IgD-negative memory B cell (primary cell): Measurements from ENCODE around the gene MIA2. TPM values are rescaled to one million over a fixed set of nuclear protein-coding genes. Genes with fewer than 3 reads are reported as not detected.

Experiments used
- H3K27ac Mint-ChIP-seq, 3 donors: one replicate each; pipeline ENCODE4 v1.8.0; 2020 to 2022; ENCODE audit warnings: mild to moderate bottlenecking in 3 of 3, mixed read lengths in 3 of 3, moderate library complexity in 1 of 3
- H3K27me3 Mint-ChIP-seq: one replicate; pipeline ENCODE4 v1.8.0; 2021; ENCODE audit warnings: mixed read lengths
- H3K36me3 Mint-ChIP-seq: one replicate; pipeline ENCODE4 v1.8.0; 2020; ENCODE audit warnings: mild to moderate bottlenecking, mixed read lengths
- H3K4me1 Mint-ChIP-seq, 3 donors: one replicate each; pipeline ENCODE4 v1.8.0; 2020 to 2022; ENCODE audit warnings: mixed read lengths in 3 of 3, mild to moderate bottlenecking in 1 of 3
- H3K4me3 Mint-ChIP-seq, 4 donors: one replicate each; pipeline ENCODE4 v1.8.0; 2020 to 2022; ENCODE audit warnings: mild to moderate bottlenecking in 4 of 4, mixed read lengths in 4 of 4, moderate library complexity in 3 of 4
- H3K9me3 Mint-ChIP-seq, 3 donors: one replicate each; pipeline ENCODE4 v1.8.0; 2020 to 2021; ENCODE audit warnings: mixed read lengths in 3 of 3, mild to moderate bottlenecking in 1 of 3
- polyA plus RNA-seq: library from polyadenylated mRNA; unstranded; fragments of 300-500 nt; fragmentation: Illumina TruSeq; gene quantifications from one replicate; pipeline ENCODE4 v1.2.3, GENCODE V29; 2021

MIA2 gene
- polyA plus RNA-seq, 1 donor from 2014 or later, result 24.8 TPM

GRCh38 chr14:39395555-39396254 is 162.0 kb downstream of the MIA2 start:
- Mint-ChIP-seq H3K36me3 (peaks cover 6% of the 10 kb centered on the region), H3K4me1 (no peaks in the 10 kb centered on the region)

GRCh38 chr14:39396448-39396847 is 162.7 kb downstream of the MIA2 start:
- no peak overlapping the region for H3K4me3 Mint-ChIP-seq
- no peaks in the 10 kb centered on the region for H3K9me3 Mint-ChIP-seq
- H3K27ac Mint-ChIP-seq, result no peak overlapping the region
- peaks cover 8% of the 10 kb centered on the region for H3K36me3 Mint-ChIP-seq
- H3K4me1 Mint-ChIP-seq, result no peaks in the 10 kb centered on the region
- no peaks in the 10 kb centered on the region for H3K27me3 Mint-ChIP-seq

More at GRCh38 chr14:39395555-39396254, 162.0 kb downstream of the MIA2 start:
- peak overlapping the region in 1 of 3 donors; percentile 2 for H3K27ac Mint-ChIP-seq
- H3K9me3 Mint-ChIP-seq, result no peaks in the 10 kb centered on the region
- no peaks in the 10 kb centered on the region for H3K27me3 Mint-ChIP-seq
- H3K4me3 Mint-ChIP-seq, result no peak overlapping the region

GRCh38 chr14:39398382-39398781 is 164.7 kb downstream of the MIA2 start:
- Mint-ChIP-seq H3K4me3 (no peak overlapping the region), H3K4me1 (peaks cover 0 to 4% (median 1%) of the 10 kb centered on the region in 3 donors), H3K27me3 (no peaks in the 10 kb centered on the region), H3K36me3 (peaks cover 8% of the 10 kb centered on the region), H3K9me3 (no peaks in the 10 kb centered on the region), H3K27ac (no peak overlapping the region)

- H3K27ac Mint-ChIP-seq, result no peak overlapping the region
Observed at GRCh38 chr14:39406560-39406959, 172.8 kb downstream of the MIA2 start.

GRCh38 chr14:39416072-39416471 is 182.4 kb downstream of the MIA2 start:
- Mint-ChIP-seq H3K27me3 (no peaks in the 10 kb centered on the region), H3K27ac (no peak overlapping the region), H3K4me1 (peaks cover 6 to 19% (median 7%) of the 10 kb centered on the region in 3 donors), H3K36me3 (peaks cover 13% of the 10 kb centered on the region), H3K4me3 (peak overlapping the region in 1 of 4 donors; percentile 21), H3K9me3 (peaks cover 4 to 19% (median 7%) of the 10 kb centered on the region in 3 donors)

More at GRCh38 chr14:39406560-39406959, 172.8 kb downstream of the MIA2 start:
- H3K4me1 Mint-ChIP-seq, result peaks cover 2 to 18% (median 15%) of the 10 kb centered on the region in 3 donors
- H3K9me3 Mint-ChIP-seq, result peaks cover 2 to 7% (median 2%) of the 10 kb centered on the region in 3 donors
- H3K27me3 Mint-ChIP-seq, result no peaks in the 10 kb centered on the region
- peaks cover 12% of the 10 kb centered on the region for H3K36me3 Mint-ChIP-seq
- H3K4me3 Mint-ChIP-seq, result no peak overlapping the region

DNA sequence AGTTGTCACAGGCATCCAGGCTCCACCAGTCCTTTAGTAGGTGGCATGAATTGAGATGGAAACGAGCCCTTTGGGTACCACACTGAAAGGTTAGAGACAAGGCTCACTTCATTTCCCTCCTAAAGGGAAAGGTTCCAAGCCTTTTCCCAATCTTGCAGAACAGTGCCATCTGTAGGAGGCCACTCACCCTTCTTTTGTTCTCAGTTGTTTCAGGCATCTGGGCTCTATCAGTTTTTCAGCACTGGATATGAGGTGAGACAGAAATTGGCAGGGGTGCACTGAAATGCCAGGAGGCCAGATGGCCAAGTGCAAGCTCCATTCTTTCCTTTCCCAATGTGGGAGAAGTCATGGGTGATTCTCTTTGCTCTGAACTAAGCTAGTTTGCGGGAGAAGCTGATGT is 183.3 kb downstream of the MIA2 start:
- Mint-ChIP-seq H3K27ac (no peak overlapping the region), H3K9me3 (peaks cover 4 to 19% (median 7%) of the 10 kb centered on the region in 3 donors), H3K27me3 (no peaks in the 10 kb centered on the region), H3K4me3 (no peak overlapping the region), H3K4me1 (peaks cover 7 to 19% (median 10%) of the 10 kb centered on the region in 3 donors), H3K36me3 (peaks cover 13% of the 10 kb centered on the region)

DNA sequence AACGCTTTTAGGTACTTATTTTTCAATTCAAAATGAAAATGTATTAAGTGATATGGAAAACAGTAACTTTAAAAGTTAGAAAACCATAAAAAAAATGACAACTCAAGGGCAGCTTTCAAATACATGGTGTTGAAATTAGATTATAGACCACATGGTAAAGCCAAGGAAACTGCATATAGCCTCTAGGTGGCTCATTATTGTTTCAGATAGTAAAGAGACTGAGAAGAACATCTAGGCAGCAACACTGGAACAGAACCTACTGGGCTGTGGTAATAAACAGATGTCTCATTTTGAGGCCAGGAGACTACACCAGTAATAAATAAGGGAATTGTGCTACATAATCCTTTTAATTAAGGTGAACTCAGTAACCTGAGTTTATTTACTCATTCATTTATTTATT is 185.6 kb downstream of the MIA2 start:
- no peak overlapping the region for H3K27ac Mint-ChIP-seq
- H3K4me3 Mint-ChIP-seq, result no peak overlapping the region
- peaks cover 11 to 35% (median 23%) of the 10 kb centered on the region in 3 donors for H3K4me1 Mint-ChIP-seq
- H3K36me3 Mint-ChIP-seq, result peaks cover 10% of the 10 kb centered on the region
- H3K27me3 Mint-ChIP-seq, result no peaks in the 10 kb centered on the region
- peaks cover 0 to 16% (median 7%) of the 10 kb centered on the region in 3 donors for H3K9me3 Mint-ChIP-seq

DNA sequence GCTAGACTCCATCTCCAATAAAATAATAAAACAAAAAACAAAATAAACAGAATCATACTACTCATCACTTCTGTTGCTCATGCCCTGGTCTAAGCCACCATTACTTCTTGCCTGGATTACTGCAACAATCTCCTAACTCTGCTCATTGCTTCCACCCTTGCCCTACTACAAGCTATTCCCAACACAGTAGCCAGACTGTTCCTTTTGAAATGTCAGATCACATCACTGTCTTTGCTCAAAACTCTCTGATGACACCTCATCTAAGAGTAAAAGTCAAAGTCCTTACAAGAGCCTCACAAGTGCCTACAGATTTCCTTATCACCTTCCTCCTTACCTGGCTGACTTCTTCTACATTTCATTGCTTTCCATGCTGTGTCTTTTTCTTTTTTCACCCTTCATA is 188.5 kb downstream of the MIA2 start:
- Mint-ChIP-seq H3K27ac (no peak overlapping the region), H3K36me3 (peaks cover 2% of the 10 kb centered on the region), H3K9me3 (peaks cover 0 to 4% (median 0%) of the 10 kb centered on the region in 3 donors), H3K4me3 (no peak overlapping the region), H3K4me1 (peaks cover 22 to 47% (median 39%) of the 10 kb centered on the region in 3 donors), H3K27me3 (no peaks in the 10 kb centered on the region)

DNA sequence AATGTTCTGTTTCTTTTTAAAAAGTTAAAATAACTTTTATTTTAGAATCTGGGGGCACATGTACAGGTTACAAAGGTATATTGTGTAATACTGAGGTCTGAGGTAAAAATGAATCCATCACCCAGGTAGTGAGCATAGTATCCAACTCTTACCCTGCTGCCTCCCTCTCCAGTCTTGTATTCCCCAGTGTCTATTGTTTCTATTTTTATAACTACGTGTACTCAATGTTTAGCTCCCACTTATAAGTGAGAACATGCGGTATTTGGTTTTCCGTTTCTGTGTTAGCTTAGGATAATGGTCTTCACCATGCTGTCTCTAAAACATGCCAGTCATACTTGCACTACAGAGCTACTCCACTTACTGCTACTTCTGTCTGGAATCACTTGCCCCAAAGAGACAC is 190.1 kb downstream of the MIA2 start:
- H3K36me3 Mint-ChIP-seq, result peaks cover 2% of the 10 kb centered on the region
- no peak overlapping the region for H3K4me3 Mint-ChIP-seq
- no peaks in the 10 kb centered on the region for H3K27me3 Mint-ChIP-seq
- peaks cover 28 to 52% (median 48%) of the 10 kb centered on the region in 3 donors for H3K4me1 Mint-ChIP-seq
- H3K9me3 Mint-ChIP-seq, result peaks cover 0 to 4% (median 0%) of the 10 kb centered on the region in 3 donors
- H3K27ac Mint-ChIP-seq, result no peak overlapping the region

- Mint-ChIP-seq H3K4me3 (no peak overlapping the region), H3K9me3 (no peaks in the 10 kb centered on the region), H3K27ac (no peak overlapping the region), H3K36me3 (peaks cover under 1% of the 10 kb centered on the region), H3K27me3 (no peaks in the 10 kb centered on the region), H3K4me1 (peaks cover 42 to 62% (median 58%) of the 10 kb centered on the region in 3 donors)
Observed at GRCh38 chr14:39425947-39426346, 192.2 kb downstream of the MIA2 start.

- Mint-ChIP-seq H3K27me3 (no peaks in the 10 kb centered on the region), H3K4me1 (peaks cover 46 to 62% (median 61%) of the 10 kb centered on the region in 3 donors), H3K27ac (peak overlapping the region in 1 of 3 donors; percentile 2), H3K9me3 (no peaks in the 10 kb centered on the region), H3K36me3 (peaks cover 3% of the 10 kb centered on the region), H3K4me3 (peak overlapping the region in 2 of 4 donors; percentile 1 to 4)
Observed at GRCh38 chr14:39426605-39427004, 192.9 kb downstream of the MIA2 start.

GRCh38 chr14:39428118-39428517 is 194.4 kb downstream of the MIA2 start:
- Mint-ChIP-seq H3K4me1 (peaks cover 43 to 58% (median 58%) of the 10 kb centered on the region in 3 donors), H3K4me3 (peak overlapping the region in 2 of 4 donors; percentile 78 to 99), H3K9me3 (no peaks in the 10 kb centered on the region), H3K27ac (no peak overlapping the region), H3K27me3 (no peaks in the 10 kb centered on the region), H3K36me3 (peaks cover 3% of the 10 kb centered on the region)

- Mint-ChIP-seq H3K36me3 (peaks cover 3% of the 10 kb centered on the region), H3K4me3 (peak overlapping the region; percentile 98 to 99 (median 99)), H3K9me3 (no peaks in the 10 kb centered on the region), H3K27me3 (no peaks in the 10 kb centered on the region), H3K27ac (peak overlapping the region; percentile 95 to 99 (median 99)), H3K4me1 (peaks cover 42 to 47% (median 47%) of the 10 kb centered on the region in 3 donors)
Observed at GRCh38 chr14:39430762-39431415, 197.2 kb downstream of the MIA2 start.

DNA sequence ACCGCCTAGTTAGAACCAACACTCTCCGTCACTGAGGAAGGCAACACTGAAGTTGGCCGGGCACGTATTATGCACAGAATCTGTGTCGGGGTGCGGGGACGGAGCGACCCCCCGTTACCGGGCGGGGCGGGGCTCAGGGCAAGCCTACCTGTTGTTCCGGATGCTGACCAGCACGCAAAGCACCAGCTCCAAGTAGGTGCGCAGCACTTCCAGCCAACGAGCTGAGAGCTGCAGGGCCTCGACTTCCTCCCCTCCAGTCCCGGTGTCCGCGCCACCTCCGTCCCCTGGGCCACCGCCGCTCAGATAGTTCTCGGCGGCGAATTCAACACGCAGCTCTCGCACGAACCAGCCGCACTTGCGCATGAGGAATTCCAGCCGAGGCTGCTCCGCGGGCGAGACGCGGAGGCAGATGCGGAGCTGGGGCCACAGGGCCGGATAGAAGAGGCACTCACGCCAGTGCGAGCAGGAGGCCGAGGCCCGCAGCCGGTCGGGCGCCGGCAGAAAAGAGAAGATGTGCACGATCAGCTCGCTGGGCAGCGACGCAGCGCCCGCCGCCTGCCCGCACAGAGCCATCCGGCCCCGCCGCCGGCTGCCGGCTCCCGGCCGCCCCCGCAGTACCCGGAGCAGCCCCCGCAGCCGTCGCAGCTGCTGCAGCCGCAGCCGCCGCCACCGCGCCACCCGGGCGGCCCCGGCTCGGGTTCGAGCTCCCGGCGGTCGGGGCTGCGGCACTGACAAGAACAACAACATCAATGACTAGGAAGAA is 197.9 kb downstream of the MIA2 start:
- Mint-ChIP-seq H3K27ac (peak overlapping the region; percentile 99 to 100 (median 99)), H3K36me3 (peaks cover 3% of the 10 kb centered on the region), H3K9me3 (no peaks in the 10 kb centered on the region), H3K27me3 (no peaks in the 10 kb centered on the region), H3K4me3 (peak overlapping the region; percentile 98 to 99 (median 99)), H3K4me1 (peaks cover 38 to 42% (median 41%) of the 10 kb centered on the region in 3 donors)

- Mint-ChIP-seq H3K9me3 (no peaks in the 10 kb centered on the region), H3K27me3 (no peaks in the 10 kb centered on the region), H3K27ac (peak within 1 kb of the TSS; percentile 99 to 100 (median 99)), H3K4me1 (peaks cover 33 to 36% (median 35%) of the 10 kb centered on the region in 3 donors), H3K4me3 (peak within 1 kb of the TSS; percentile 98 to 99 (median 99)), H3K36me3 (peaks cover 4% of the 10 kb centered on the region)
Observed at GRCh38 chr14:39432179-39432618, 198.5 kb downstream of the MIA2 start, which contains the start of gene FBXO33. Gene FBXO33 (minus strand): TSS chr14:39432433. CDS start chr14:39432162, 271 bp downstream.
